Stimulated activated CD4-positive, alpha-beta T cell treated with anti-CD3 and anti-CD28 coated beads, Interleukin-4, amount 100 ng/mL, for 48 hours (primary cell): ENCODE data around the gene OSBP2.
A peak's percentile ranks its signal among the peaks of the same experiment; 100 is the strongest.

Experiments used
- DNase-seq, 2 donors: peaks; one replicate each; pipeline ENCODE4 v3.0.0-alpha.2; 2020; ENCODE audit warnings: low read depth in 2 of 2

OSBP2 gene, protein sequence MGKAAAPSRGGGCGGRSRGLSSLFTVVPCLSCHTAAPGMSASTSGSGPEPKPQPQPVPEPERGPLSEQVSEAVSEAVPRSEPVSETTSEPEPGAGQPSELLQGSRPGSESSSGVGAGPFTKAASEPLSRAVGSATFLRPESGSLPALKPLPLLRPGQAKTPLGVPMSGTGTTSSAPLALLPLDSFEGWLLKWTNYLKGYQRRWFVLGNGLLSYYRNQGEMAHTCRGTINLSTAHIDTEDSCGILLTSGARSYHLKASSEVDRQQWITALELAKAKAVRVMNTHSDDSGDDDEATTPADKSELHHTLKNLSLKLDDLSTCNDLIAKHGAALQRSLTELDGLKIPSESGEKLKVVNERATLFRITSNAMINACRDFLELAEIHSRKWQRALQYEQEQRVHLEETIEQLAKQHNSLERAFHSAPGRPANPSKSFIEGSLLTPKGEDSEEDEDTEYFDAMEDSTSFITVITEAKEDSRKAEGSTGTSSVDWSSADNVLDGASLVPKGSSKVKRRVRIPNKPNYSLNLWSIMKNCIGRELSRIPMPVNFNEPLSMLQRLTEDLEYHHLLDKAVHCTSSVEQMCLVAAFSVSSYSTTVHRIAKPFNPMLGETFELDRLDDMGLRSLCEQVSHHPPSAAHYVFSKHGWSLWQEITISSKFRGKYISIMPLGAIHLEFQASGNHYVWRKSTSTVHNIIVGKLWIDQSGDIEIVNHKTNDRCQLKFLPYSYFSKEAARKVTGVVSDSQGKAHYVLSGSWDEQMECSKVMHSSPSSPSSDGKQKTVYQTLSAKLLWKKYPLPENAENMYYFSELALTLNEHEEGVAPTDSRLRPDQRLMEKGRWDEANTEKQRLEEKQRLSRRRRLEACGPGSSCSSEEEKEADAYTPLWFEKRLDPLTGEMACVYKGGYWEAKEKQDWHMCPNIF

DNA sequence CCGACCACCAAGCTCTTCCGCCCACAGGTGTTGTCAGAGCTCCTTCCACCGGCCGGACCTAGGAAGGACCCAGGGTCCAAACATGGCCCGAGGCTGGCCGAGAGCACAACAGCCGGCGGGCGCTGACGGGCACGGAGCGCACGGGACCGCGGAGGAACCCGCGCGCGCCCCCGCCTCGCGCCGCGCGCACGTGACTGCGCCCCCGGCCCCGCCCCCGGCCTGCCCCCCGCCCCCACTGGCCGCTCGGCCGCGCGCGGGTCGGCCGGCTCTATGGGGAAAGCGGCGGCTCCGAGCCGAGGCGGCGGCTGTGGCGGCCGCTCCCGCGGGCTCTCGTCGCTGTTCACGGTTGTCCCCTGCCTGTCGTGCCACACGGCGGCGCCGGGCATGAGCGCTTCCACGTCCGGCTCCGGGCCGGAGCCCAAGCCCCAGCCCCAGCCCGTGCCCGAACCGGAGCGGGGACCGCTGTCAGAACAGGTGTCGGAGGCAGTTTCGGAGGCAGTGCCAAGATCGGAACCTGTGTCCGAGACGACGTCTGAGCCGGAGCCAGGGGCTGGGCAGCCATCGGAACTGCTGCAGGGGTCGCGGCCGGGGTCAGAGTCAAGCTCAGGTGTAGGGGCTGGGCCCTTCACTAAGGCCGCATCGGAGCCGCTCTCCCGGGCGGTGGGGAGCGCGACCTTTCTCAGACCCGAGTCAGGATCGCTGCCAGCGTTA, at the start of gene OSBP2:
Gene OSBP2 (plus strand): TSS at position 235 of the 711 bp plus-strand sequence. CDS start 36 bp downstream, at position 271.
- DNase-seq = no peak

DNA sequence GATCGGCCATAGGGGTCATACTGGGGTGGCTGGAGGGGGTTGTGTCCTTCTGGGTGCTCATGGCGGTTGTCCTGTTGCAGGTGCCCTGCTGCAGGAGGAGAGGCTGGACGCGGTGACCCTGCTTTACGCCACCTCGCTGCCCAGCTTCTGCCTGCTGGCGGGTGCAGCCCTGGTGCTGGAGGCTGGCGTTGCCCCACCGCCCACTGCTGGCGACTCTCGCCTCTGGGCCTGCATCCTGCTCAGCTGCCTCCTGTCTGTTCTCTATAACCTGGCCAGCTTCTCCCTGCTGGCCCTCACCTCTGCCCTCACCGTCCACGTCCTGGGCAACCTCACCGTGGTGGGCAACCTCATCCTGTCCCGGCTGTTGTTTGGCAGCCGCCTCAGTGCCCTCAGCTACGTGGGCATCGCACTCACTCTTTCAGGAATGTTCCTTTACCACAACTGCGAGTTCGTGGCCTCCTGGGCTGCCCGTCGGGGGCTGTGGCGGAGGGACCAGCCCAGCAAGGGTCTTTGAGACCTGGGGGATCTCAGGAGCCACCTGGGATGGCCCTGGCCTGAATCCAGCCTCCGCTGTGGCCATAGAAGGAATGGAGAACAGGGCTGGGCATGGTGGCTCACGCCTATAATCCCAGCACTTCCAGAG, 48.0 kb upstream of the OSBP2 start:
- no peak for DNase-seq

DNA sequence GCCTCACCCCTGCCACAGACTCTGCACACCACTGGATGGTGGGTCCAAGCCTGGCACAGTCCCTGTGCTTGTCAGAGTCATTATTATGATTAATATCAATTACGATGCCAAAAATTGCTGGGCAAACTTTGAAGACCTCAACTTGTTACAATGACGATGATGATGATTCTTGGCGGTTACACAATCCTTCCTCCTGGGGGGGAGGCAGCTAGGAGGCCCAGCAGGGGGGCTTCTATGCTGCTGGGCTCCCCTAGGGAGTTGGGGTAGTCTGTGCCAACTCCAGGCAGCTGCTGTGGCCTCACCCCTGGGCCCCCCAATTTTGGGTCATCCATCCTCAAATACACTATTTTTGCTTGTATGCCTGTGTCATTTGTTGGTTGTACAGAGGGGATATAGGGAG, 47.1 kb upstream of the OSBP2 start:
- DNase-seq = no peak

DNA sequence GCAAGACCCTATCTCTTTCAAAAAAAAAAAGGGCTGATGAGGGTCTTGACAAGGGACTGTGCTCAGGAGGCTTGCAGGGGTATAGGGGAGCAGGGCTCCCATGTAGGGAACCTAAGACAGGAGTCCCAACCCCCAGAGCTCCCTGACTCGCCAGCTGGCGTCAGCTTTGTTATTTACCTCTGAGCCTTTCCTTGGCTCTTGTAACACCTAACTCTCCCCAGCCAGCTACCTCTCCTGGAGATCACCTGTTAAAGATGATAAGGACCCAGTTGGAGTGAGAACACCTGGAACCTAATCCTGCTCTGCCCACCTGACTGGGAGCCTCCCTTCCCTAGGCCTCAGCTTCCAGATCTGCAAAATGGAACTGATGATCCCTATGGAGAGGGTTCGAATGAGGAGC, 45.8 kb upstream of the OSBP2 start:
- DNase-seq = no peak

DNA sequence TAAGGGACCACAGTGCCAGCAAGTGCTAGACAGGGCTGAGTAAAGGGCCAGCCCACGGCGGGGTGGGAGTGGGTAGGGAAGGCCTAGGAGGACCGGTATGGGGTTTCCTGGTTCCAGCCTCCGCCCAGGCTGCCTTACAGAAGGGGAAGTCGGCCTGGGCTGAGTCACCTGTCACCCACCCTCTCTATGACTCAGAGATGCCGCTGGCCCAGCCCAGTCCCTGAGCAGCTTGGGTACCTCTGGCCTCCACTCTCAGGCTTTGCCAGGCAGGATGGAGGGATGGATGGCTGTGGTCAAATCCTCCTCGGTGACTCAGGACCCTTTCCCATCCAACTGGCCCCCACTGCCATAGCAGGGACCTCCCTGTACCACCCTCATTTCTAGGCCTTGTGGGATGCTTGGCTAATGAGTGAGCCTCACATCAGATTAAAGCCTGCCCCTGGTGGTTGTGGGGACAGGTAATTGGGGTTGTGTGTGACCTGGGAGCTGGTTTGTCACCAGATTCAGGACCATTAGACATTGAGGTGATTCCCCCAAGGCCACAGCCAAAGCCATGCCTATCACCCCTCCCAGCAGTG, 45.2 kb upstream of the OSBP2 start:
- peak; percentile 76 to 86 for DNase-seq

DNA sequence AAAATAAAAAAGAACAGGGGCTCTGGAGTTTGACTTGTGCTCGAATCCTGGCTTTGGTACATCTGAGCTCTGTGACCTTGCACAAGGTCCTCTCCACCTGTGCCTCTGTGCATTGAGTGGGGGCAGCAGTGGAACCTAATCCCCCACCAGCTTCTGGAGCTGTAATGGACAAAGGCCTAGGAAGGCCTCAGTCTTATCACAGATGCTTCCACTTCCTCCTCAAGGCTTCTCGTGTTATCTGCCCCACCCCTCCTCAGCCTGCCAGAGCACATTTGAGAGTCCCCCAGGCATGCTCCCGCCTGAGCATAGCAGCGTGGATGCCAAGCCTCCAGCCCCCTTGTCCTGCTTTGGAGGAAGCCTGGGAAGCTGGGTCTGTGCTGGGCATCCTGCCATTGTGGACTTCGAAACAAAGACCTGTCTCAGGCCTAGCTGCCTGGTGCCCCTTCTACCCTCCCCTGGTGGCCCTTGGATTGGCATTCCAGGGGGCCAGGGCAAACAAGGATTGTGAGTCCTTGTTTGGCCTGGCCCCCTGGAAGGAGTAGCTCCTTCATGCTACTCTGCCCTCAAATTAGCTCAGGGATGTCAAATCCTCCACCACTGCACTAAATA, 44.1 kb upstream of the OSBP2 start:
- DNase-seq = no peak

DNA sequence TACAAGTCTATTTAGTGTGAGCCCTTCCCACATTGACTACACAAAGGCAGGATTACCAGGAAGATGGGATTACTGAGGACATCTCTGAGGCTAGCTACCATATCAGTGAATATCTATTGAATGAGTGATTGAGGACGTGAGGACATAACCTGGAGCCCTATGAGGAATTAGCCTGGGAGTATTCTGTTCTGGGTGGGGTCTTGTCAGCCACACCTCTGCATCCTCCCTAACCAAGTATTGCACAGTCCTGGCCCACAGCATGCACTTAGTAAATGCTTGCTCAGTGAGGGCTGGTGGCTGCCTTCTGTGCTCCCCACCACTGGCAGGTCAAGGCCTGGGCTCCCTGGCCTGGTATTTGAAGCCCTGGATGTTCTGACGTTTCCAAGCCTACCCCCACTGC, 41.8 kb upstream of the OSBP2 start:
- no peak for DNase-seq

DNA sequence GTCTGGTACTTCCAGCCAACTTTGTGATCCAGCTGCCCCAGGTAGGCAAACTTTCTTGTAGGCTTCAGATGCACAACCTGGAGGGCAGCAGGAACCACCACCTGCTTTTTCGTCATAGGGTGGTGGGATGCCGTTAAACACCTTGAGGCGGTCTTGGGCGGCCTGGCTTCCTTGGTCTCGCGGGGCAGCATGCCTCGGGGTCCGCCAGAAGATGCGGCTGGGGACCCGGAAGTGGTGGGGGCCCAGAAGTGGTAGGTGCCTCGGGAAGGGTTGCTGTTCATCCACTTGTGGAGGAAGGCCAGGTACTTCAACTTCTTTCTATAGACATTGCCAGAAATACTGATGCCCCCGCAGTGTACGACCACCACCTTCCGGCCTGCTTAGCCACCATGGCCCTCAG, 40.3 kb upstream of the OSBP2 start:
- no peak for DNase-seq

DNA sequence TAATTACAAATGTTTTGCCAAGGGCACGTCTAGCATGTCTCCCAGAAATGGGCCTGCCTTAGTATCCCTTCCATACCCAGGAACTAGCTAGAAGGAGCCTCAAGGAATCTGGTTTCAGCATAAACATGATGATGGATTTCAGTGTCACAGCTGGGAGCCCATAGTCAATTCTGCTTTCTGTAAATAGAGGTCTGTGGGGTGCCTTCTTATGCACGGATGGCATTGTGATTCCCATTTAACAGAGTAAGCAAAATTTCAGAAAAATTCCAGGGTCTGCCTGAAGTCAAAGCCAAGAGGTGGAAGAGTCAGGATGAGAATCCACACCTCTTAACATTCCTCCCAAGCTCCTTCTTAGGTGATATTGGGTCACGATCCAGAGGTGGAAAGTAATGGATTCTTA, 39.1 kb upstream of the OSBP2 start:
- DNase-seq = no peak

DNA sequence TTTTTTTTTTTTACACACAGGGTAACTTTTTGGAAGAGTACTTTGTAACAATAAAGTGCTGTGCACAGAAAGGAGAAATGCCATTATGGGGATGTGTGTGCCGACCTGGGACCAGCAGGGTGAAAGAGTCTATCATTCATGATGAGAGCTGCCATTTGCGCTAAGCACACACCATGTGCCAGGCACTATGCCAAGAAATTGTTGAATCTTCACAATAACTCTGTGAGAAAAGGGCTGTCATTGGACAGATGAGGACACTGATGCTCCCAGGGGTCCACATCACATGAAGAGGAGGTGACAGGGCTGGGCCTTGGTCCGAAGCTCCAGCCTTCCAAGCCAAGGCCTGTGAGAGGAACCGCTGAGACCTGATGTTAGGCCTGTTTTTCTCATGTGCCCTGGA, 32.6 kb upstream of the OSBP2 start:
- no peak for DNase-seq

DNA sequence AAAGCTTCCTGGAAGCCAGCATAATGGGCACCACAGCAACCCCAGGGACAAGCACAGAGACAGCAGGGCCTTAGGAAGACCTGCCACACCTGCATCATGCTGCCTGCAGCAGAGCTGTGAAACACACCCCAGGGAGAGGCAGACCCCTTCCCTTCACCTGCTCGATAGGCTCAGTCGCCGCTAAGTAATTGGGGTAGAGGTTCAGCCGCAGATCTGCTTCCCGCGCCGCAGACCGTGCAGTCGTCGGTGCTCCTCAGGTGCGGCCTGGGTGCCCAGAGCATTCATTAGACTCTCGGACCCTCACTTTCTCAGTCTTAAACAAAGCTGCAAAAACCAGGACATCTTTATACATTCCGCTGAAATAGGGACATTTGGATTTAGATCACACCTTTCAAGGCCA, 29.9 kb upstream of the OSBP2 start:
- DNase-seq = no peak

DNA sequence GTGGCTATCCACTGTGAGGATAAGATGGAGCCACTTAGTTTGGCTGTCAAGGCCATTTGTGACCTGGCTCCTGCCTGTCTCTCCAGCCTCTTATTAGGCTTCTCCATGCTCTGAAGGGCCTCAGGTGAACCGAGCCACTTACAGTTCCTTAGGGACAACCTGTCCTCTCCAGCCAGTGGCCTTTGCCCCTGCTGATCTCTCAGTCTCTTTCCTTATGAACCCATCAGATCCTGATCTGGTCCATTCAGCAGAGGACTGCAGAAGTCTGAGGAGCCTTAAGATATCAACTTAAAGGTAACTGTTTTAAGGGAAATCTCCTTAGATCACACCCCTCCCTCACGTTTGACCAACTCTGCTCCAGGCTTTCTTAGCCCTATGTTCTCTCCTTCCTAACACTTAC, 29.4 kb upstream of the OSBP2 start:
- DNase-seq = no peak

DNA sequence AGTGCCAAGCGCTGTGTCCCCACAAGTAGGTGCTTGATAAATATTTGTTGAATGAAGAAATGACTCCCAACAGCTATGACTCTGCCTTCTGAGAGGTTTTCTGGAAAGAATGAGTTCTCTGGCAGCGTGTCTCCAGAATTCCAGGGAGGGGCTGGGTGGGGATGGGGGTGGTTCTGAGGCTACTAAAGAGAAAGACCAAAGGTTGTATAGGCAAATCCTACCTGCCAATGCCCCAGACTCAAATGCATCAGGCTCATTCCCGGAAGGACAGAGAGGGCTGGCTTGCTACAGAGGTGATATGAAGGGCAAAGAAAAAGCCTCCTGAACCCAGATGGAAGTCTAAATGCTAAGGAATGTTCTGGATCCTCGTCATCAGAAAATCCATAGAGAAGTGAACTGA, 28.9 kb upstream of the OSBP2 start:
- DNase-seq = no peak

DNA sequence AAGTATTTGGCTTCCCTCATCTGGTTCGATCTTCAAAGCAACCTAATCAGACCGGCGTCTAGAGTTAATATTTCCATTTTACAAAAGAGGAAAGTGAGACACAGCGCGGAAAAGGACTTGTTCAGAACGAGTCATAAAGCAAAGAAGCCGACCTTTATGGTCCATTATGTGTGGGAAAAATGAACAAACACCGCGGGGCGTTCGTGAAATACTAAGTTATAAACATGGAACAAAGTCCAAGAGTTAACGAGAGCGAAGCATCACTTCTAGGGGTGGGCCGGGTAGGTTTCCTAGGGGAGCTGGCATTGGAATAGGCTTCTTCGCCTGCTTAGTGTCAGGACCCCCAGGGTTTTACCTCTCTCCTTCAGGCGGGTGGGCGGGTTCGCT, 27.6 kb upstream of the OSBP2 start:
- DNase-seq = no peak

DNA sequence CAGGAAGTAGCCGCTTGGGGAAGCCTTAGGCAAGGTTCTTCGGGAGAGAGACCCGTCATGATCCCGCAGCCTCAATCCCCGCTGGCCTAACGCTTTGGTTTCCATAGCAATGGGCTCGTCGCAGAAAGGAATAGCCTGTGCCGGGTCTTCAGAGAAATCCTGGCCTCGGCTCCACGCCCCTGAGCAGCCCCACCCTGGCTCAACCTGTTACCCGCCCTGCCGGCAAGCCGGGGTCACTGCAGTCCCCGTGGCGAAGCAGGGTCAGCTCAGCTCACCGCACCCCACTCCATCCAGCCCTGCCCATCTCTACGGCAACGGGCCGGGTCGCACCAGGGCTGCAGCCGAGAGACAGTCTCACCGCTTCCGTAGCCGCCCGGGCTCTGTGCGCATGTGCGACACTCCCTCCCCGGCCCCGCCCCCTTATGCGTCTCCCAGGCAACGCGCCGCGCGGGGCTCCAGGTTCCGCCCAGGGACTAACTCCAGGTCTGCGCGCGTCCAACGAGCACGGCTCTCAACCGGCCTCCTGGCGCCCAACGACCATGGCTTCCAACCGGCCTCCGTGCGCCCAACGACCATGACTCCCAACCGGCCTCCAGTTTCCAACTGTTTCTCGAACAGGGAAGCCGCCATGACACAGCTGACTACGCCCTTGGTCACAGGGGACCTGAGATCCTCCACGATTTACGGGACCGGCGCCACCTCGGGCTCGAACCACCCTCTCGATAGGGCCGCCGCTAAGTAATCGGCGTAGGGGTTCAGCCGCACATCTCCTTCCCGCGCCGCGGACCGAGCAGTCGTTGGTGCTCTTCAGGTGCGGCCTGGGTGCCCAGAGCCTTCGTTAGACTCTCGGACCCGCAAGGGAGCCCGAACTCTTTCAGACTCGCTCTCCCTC, 26.9 kb upstream of the OSBP2 start, which contains the start of gene DUSP18:
Gene DUSP18 (minus strand): TSS at position 382 of the 892 bp plus-strand sequence. CDS start 3,872 bp downstream, outside the sequence.
- peak; percentile 91 to 95 for DNase-seq

DNA sequence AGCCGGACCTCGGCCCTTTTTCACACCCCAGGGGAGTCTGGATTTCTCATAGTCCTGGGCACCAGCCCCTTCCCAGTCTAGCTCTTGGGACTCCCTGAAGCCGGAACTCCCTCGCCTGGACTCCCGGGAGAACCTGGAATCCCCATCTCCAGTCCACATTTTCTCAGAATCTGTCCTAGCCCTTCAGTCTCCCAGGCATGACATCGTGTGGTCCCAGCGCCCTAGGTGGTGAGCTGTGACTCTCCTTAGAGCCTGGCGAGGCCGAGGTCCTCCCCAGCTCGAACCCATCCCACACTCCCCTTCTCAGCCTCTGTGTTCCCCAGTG, 26.3 kb upstream of the OSBP2 start:
- no peak for DNase-seq

DNA sequence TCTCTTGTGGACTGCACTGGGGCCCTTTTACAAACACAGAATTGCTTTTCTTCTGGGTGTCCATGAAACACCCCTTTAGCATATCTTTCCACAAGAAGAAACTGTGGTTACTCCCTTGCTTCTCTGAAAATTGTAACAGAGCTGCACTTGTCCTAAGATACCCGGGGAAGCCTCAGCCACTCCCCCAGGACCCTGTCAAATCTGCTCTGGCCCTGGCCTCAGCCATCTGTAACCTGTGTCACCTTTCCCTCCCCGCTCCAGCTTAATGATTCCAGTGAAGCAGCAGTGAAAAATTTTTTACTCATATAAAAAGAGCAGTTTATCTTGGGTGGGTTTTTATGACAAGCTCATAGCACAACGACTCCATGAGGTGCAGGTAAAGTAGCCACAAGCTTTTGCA, 23.6 kb upstream of the OSBP2 start:
- DNase-seq = no peak

DNA sequence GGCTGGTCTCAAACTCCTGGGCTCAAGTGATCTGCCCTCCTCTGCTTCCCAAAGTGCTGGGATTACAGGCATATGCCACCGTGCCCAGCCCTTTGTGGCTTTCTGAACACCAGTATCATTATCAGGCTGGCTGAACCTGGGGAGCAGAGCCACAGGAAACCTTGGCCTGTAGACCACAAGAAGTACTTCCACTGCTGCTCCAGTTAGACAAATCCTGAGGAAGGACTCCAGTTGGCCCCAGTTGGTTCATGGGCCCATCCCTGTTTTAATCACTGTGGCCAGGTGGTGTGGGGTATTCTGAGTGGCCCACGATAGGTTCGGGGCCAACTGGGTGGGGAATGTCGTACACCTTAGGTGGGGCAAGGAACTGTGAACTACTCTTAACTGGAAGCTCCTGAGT, 21.5 kb upstream of the OSBP2 start:
- no peak for DNase-seq

DNA sequence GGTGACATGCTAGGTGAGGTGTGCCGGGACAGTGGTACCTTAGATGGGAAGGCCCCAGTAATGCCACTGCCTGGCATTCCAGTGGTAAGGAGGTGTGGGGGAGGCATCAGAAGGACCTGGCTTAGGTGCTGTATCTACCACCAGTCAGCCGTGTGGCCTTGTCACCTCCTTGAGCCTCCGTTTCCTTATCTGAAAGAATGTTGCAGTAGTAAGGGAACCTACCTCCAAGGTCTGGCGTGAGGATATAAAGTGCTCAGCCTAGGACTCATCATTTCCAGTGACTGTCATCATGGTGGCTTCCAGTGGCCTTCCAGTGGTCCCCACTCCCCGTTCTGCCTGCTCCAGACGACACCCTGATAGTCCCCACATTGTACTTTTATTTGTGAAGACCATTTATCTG, 20.2 kb upstream of the OSBP2 start:
- DNase-seq = no peak

DNA sequence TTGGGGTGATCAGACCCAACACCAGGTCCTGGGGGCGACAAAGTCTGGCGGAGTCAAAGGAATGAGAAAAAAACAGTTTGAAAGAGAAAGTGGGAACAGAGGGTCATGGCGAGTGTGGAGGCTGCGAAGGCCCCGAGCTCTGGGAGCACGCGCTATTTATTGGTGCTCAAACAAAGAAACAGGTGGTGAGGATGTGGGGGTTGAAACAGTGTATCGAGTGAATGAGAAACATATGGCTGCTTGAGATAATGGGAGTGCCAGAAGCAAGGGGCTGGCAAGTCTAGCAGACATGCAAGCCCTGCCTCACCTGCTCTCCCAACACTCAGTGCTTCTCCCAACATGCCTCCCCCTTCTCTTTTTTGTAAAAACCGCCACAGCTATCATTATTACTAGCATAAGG, 19.2 kb upstream of the OSBP2 start:
- no peak for DNase-seq
